ENCODE data around the gene UQCC5.

The UQCC5 gene

DNA sequence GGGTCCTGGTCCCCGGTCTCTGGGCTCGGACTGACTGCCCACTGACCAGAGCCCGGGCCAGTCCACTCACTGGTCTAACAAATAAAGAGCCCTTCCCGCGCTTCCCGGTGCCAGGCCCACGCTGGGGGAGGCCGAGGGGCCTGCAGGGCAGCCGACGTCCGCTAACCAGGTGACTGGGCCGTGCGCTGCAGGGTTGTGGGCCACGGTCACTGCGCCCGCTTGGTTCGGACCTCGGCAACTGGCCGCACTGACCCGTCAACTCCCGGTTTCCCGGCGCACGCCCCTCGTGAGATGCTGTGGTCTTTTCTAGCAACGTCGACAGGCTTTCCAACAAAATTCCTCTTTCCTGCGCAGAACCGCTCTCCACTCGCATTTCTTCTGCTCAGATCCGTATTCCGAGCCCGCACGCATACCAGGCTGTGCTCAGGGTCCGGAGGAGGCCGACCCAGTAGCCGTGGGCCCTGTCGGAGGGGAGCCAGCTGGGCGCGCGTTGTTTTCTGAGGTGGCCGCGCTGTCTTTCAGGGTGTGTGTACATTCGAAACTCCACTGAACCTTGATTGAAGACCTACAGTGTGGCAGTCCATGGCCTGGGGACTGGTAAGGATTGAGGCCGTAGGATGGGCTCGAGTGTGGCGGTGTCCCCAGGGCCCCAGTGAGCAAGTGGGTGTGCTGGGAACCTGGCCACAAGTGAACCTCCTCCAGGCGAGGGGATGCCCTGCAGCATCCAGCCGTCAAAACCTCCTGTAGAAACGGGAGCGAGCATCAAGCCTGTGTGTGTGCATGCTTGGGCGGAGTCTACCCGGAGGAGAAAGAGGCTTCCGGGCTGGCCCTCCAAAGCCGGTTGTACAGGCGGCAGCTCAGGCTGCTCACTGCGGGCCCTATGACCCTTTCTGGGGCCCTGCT lies 1.9 kb upstream of the UQCC5 start:
- no peak for DNase-seq

DNA sequence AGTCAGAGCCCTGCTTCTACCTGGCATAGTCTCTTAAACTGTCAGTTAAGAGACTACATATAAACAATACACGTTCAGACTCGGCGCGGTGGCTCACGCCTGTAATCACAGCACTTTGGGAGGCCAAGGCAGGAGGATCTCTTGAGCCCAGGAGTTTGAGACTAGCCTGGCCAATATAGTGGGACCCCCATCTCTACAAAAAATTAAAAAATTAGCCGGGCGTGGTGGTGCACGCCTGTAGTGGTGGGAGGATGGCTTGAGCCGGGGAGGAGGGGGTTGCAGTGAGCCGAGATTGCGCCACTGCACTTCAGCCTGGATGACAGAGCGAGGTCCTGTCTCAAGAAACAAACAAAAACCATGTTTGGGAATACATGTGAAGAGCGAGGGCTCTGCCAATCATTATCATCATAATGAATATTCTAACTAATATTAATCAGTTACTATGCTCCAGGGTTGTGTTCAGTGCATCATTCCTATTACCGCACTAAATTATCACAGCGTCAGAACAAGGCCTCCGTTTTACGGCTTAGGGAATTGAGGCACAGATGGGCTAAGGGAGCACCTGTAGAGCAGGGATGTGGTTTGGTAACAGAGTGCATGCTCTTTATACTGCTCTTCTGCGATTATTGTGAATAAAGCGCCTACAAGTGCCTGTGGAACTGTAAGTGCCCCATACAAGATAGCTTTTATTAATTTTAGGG lies 844 bp upstream of the UQCC5 start:
- no peak for DNase-seq

DNA sequence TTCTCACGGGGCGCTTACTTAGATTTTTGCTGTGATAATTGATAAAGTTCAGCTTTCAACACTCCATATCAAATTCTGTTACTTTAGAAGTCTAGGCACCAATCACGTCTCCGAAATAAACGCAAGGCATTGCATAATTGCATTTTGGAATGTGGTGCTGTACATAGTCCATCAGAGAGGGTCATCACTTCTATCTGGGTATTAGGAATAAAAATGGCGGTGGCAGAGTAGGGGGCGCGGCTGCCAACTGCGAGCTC lies 365 bp upstream of the UQCC5 start:
- no peak for DNase-seq

DNA sequence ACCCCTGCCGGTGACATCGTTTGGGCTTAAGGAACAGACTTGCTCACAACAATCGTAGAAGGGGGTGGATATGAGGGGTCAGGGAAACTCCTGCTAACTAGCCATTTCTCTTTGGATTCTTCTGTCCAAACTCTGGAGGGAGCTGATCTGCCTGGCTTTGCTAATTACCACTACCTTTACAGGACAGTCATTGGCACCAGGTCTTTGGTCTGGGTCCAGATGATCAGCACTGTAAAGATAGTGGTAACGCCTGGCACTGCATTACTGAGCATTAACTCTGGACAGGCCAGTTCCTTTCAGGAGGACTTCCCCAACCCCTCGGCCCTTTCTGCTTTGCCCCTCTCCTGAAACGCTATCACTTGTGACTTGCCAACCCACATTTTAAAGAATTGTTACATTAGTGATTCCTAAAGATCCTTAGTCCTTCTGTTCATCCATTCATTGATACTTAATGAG lies 788 bp downstream of the UQCC5 start:
- no peak for DNase-seq

DNA sequence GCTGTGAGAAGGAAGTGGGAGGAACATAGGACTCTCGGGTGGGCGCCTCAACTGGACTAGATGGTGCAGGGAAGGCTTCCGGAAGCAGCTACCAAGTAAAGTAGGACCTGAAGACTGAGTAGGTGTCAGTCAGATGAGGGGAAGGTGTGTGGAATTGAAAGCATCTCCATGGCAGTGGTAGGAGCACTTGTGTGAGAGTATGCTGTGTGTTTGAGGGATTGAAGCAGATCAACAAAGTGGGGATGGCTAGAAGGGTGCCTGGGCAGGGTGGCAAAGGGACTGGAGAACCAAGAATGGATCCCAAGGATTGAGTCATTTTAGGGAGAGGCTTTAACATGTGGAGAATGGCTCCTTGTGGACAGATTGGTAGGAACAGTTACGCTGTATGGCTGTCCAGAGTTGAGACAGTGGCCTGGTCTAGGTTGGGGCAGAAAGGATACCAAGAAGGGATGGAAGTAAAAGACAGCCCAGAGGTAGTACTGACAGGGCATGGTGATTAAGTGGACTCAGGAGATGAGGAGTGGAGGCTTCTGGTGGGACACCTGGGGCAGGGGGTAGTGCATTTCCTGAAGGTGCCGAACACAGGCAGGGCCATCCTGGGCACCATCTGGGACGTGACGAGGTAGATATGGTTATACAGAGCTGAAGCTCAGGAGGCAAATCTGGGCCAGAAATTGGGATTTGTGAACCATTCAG lies 1.5 kb downstream of the UQCC5 start:
- DNase-seq = no peak

DNA sequence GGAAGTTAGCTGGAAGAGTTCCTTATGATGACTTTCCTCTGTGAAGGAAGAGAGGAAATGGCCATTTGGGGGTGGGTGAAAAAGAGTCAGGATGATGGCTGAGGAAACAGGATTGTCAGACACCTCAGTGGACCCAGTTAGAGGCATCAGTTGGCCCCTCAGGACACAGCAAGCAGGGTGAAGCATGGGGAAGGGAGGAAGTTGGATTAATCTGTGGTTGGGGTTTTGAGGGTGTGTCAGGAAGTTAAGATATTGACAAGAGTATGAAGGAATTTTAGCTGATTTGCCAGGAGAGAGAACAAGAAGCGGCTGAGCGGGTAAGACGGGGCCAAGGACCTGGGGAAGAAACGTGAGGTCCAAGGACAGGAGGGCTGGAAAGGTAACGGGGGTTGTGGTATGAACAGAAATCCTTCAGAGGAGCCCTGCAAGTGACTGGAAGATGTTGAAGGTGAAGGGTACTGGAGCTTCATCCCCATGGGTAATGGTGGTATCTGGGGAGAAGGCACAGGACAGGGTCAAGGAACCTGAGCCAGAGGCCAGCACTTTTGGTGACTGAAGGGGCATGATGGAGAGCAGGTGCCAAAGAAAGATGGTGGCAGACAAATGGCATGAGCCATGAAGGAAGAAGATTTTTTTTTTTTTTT lies 2.7 kb downstream of the UQCC5 start:
- DNase-seq = no peak

DNA sequence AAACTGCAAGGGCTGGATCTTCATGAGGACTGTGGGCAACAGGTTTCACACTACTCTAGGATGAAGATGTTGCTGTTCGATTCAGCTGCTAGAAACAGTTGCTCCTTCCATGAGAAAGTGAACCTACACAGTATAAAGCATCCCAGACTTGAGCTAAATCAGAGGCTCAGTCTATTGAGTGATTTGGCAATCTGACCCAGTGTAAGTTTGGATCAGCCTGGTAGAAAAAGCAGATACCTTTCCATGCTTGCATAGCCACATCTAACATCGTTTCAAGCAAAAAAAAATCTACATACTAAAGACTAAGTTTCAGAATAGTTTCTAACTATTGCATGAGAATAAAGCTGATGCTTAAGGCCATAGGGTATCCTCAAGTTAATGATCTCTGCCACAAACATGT lies 4.6 kb downstream of the UQCC5 start:
- DNase-seq = no peak

DNA sequence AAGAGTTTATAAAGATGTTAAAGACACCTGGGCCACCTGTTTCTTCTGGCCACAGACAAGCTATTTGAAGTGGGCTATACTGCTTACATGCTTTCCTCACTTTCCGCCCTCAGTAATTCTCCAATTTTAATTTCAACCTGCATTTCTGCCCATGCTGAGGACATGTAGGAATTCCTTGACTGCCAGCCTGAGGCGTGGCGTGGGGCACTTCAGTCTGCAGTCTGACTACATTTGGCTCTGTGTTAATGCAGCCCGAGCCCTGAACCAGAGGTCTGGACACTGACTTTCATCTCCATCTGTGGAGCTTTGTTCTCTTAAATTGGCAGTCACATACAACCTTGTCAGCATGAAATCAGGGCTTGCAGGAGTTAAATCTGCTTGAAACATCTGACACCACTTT lies 8.5 kb downstream of the UQCC5 start:
- DNase-seq = no peak

DNA sequence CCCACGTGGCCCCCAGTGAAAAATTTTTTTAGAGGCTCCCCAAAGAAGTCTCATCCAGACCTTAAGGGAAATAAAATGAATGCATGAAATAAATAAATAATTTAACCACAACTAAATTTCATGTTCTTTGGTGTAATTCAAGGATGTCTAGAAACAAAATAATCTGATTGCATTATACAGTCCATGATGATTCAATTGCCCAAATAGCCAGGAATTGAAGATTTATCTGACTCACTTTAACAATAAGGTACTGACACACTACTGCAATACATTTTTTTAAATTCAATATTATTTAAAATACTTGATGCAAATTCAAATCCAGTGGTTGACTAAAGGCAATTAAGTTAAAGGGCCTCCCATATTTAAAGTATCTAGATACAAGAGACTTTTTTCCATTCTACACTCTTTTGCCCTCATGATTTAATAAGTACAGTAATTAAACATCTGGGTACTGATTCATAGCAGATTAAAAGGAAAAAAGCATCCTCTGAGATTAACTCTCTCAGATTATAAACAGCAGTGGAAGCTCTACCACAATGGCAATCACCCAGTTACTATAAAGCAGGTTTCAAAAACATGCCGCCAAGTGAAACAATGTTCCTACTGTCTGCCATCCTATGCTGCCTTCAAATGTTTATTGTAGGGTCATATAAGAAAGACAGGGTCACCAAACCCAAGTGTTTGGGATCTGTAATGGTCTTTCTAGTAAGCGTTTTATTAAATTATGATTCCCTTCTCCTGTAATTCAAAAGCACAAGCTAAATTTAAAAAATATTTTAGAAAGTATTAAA lies 9.9 kb downstream of the UQCC5 start:
- peak; percentile 25 for DNase-seq

DNA sequence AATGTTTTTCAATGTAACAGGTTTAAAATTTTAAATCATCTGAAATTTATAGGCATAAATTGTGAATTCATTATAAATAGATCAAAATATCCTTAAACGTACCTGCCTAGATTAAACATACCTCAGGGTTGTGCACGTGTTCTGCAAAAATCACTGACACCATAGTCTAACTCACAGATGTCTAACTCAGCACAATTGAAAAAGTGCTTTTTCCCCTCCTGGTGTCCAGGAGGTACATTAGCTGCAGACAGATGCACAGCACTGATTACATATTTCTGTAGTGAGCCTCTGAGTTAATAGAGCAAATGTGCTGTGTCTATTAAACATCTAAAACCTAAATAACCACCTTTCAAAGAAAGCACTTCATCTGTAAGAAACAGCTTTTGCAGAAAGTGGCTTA lies 10.7 kb downstream of the UQCC5 start:
- DNase-seq = no peak

DNA sequence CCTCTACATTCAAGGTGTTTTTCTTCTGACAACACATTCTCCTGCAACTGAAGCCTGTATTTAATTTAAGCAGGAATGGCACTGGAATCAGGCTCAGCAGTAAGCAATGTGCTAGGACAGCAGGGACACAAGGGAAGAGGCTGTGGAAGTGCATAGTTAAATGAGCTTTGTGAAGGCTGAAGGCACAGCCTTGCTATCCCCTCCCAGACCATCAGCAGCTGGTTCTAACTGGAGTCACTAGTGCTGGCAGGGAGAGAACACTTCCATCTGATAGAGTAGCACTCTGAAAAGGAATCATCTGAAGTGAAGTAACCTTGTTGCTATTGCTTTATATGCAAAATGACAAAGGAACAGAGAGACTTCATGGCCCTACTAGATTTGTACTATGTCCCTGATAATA lies 14.7 kb downstream of the UQCC5 start:
- DNase-seq = no peak

DNA sequence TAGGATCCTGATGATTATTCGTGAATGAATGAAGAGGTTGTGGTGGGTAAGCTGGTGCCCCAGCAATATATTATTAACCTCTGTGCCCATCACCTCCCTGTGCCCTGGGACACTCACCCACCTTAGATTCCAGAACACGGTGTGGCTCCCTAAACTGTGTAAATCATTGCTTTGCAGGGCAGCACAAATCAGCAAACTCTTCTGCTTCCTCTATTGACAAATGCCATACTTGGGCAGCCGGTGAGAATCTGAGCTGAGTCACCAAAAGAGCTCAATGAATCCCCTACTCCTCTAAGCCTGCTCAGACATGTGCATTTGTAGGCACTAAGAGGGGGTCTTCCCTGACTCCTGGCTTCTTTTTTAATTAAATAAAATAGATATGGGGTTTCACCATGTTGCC lies 15.7 kb downstream of the UQCC5 start:
- DNase-seq = no peak

DNA sequence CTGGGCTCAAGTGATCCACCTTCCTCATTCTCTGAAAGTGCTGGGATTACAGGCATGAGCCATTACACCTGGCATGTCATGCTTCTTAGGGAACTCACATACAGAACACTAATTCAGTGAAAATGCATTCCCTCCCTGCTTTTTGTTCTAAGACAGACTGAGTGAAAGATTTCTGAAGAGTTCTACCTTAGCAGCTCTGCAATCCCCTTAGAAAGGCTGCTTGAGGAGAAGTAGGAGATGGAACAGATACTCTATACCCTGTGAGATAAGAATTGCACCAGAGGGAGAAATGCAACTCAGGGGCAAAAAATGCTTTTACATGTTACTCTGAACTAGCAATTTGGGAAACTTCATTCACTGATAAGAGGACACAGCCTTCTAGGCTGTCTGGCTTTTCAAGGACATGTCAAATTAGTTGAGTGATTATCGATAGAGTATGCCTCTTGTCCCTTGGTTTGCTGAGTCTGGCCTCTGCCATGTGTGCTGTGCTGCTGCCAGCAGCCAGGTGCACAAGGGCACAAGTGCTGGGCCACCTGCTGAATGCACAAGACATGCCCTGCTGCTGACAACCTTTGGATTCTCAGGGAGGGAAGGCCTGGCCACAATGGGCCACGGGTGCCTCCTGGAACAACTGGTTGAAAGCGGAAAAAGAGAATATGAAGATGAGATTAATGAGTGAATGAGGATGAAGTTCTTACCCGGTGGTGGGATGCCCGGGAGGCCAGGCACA lies 17.8 kb downstream of the UQCC5 start:
- no peak for DNase-seq

DNA sequence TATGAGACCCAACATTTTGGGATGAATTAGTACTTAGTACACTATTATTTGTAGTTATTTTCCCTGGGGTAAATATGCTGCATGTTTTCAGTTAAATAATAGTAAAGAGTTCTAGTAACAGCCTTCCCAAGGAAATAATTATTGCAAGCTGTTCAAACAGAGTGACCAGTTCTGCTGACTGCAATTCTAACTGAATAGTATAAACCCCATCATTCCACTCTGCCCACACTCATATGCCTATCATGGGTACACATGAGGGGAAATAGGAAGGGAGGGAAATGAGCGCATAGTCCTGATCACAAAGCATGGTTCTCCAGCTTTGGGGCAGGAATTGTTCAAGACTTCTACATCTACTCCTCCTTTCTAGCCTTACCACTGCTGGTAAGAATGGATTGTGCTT lies 18.7 kb downstream of the UQCC5 start:
- DNase-seq = no peak

DNA sequence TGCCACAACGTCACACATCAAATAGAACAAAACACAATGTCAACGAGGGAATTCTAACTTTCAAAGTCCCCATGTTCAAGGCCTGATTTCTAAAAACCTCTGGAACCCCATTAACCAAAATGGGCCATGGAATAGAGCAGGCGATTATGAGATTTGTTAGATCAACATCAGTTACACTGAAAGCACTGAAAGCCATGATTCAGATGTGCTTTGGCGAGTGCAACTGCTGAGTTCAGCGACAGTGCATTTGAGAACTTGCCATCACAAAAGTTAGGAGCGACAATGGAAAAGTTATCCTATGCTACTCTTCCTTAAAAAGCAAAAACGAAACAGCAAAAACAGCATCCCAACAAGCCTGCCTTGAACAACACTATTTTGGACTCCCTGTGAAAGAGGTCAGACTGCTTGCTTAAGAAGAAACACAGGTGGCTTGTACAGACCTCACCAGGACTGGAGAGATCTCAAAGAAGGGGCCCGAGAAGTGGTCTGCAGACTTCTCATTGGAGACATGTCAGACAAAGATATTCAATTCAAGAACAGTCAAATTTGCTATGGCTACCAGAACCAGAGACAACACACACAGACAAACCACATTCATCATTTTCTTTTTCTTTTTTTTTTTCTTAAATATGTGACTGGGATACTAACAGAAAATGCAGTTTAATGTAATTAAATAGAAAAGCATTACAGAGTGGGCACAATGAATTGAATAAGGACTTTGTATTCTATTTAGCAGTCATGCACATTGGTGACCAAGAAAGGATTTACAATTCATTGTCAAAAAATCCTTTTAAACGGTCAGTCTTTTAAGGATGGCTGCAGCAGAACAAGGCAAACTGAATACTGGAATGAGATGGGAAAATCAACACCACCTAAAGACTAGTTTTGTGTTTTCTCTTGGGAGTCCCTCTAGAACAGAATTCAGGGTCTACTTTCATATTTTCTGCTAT lies 20.9 kb downstream of the UQCC5 start:
- no peak for DNase-seq

DNA sequence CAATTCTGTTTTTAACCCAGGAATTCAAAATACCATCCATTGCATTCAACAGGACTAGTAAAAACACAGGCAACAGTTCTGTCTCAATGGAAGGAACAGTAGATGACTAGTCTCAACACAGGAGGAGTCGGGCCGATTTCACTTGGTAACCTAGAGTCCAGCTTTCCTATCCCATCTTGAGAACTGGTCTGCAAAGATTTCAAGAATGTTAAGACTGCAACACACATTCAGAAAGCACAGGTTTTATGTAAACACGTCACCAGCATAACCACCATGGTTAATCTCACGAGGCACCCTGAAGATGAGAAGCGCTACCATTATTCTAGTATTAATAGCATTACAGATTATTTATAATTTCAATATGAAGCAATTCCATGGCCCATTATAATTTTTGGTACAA lies 22.0 kb downstream of the UQCC5 start:
- no peak for DNase-seq

DNA sequence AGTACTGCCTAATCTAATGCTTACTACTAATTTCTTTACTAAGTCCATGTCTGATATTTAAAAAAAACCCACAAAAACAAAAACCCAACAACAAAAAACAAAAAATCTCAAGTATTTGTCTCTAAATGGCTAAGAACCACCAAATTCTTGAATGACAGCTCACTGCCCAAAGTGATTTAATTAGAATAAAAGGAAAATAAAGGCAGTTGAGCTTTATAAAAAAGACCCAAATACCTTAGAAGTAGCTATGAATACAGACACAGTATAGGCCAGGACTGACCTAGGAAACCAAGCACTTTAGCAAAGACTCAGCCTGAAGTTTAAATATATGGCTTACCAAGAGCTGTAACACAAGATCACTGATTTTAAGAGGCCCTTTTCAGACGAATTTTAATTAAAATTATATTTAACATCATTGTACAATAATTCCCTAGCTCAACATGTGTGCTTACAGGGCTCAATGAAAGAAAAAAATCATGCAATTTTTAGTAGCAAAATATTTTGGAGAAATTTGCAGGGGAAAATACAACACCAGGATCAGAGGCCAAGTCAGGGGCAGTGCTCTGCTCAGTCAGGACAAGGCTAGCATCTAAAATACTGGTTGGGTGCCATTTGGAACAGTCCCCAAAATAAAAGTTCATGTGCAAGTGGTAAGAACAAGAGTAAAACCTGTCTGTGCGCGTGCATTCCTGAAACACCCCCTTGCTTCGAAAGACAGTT lies 24.8 kb downstream of the UQCC5 start:
- peak; percentile 13 for DNase-seq

DNA sequence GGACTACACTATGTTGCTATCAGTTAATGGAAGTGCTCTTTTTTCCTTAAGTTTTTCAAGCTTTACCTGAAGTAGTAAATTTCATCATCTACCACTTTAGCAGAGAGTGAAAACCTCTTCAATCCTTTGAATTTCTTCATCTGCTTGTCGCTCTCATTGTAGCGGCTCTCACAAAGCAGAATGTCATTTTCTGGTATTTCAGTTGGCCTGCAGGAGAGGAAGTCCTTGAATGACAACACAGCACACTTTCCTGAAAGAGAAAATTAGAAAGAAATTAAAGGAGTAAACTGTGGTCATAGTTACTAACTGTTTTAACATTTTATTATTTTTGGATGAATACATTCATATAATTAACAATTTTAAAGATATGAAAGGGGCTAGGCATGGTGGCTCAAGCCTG lies 27.6 kb downstream of the UQCC5 start:
- no peak for DNase-seq

DNA sequence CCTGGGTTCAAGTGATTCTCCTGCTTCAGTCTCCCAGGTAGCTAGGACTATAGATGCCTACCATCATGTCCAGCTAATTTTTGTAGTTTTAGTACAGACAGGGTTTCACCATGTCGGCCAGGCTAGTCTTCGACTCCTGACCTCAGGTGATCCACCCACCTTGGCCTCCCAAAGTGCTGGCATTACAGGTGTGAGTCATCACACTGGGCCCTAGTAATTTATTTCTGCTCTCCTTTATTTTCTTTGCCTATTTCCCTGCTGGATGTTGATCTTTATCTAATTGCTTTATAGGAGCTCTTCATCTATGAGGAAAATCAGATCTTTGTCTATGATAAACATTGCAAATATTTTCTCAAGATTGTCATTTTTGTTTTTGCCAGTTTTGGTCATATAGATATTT lies 31.7 kb downstream of the UQCC5 start:
- no peak for DNase-seq

DNA sequence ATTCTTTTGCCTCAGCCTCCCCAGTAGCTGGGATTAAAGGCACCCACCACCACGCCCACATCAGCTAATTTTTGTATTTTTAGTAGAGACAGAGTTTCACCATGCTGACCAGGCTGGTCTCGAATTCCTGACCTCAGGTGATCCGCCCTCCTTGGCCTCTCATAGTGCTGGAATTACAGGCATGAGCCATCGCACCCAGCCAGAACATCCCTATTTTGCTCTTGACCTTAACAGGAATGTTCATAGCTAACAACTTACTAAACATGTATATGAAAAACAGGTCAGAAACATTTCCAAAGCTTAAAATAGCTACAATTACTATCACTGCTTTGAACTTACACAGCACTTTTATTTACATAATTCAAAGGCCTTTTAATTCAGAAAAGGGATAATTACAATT lies 33.7 kb downstream of the UQCC5 start:
- DNase-seq = peak; percentile 30

Measured in fibroblast of skin of back (primary cell).